Adrenal gland (tissue), 12 donors: Measurements from ENCODE around the gene CRADD. TPM values are rescaled to one million over a fixed set of nuclear protein-coding genes. Genes with fewer than 3 reads are reported as not detected.

ENCODE experiments used
- DNase-seq, 7 donors: peaks; one replicate each; pipeline ENCODE4 v3.0.0-alpha.2; 2019 to 2020
- H3K27ac ChIP-seq, 5 donors: fragments of 200-600 bp; sonication (generic) in 4 of 5; 1 replicate in 3 of 5; 2 replicates in 2 of 5; pipeline versions ENCODE4 v1.5.1 to v1.8.0; 2016 to 2020; ENCODE audit warnings: mild to moderate bottlenecking in 1 of 5
- H3K27me3 ChIP-seq: fragments of 200-600 bp; 2 replicates; pipeline ENCODE4 v1.8.0; 2021
- H3K36me3 ChIP-seq, 2 donors: fragments of 200-600 bp; replicated peaks in 1 of 2; 1 replicate in 1 of 2; 2 replicates in 1 of 2; pipeline versions ENCODE4 v1.5.1 to v1.8.0; 2018 to 2022
- H3K4me1 ChIP-seq, 2 donors: fragments of 200-600 bp; replicated peaks in 1 of 2; 1 replicate in 1 of 2; 2 replicates in 1 of 2; pipeline versions ENCODE4 v1.5.1 to v1.8.0; 2018 to 2021
- H3K4me3 ChIP-seq, 4 donors: fragments of 200-600 bp; sonication (generic) in 3 of 4; one replicate each; pipeline ENCODE4 v1.5.1; 2016 to 2018
- H3K9me3 ChIP-seq, 3 donors: fragments of 200-600 bp; sonication (generic) in 1 of 3; replicated peaks in 1 of 3; 1 replicate in 2 of 3; 2 replicates in 1 of 3; pipeline versions ENCODE4 v1.5.1 to v1.8.0; 2016 to 2021
- CTCF ChIP-seq, 6 experiments: fragments of 450-650 bp in 4 of 6; fragments of 200-600 bp in 2 of 6; sonication (generic) in 1 of 6; IDR thresholded peaks; 1 replicate in 5 of 6; 2 replicates in 1 of 6; pipeline versions ENCODE4 v1.5.1 to v1.8.0; 2016 to 2021; ENCODE audit warnings: antibody characterized with exemption in 6 of 6, mild to moderate bottlenecking in 2 of 6, moderate library complexity in 1 of 6
- POLR2A ChIP-seq, 2 donors: fragments of 450-650 bp; IDR thresholded peaks; one replicate each; pipeline ENCODE4 v1.6.1; 2017; ENCODE audit warnings: antibody characterized with exemption in 2 of 2, mild to moderate bottlenecking in 2 of 2, moderate library complexity in 1 of 2
- WGBS, 4 donors: extraction: QIAGEN DNeasy Blood & Tissue Kit in 2 of 4; methylation state at CpG; one replicate each; pipeline versions ENCODE4 v1.1.5 to v1.1.7; 2013 to 2017; 5-methylcytosine and 5-hydroxymethylcytosine counted together
- intact Hi-C, 2 donors: fragments of 100-400 bp; cut with DNase I; formaldehyde crosslinking; loops; one replicate each; pipeline versions ENCODE4 v1.14.1 to v1.15.0; 2022 to 2023
- polyA plus RNA-seq, 3 donors: library from polyadenylated mRNA; stranded (reverse); fragments of 200-250 nt in 2 of 3; fragments of 350-450 nt in 1 of 3; fragmentation: Illumina TruSeq in 1 of 3; extraction: RNeasy Lipid Tissue Mini Kit (QIAGEN cat#74804) in 1 of 3; gene quantifications; one replicate each; pipeline ENCODE4 v1.2.3, GENCODE V29; 2013 to 2014
- total RNA-seq, 9 donors: library from RNA; depleted of rRNA in 4 of 9; stranded (reverse); fragments of >200 nt in 4 of 9; fragments of 120-200 nt in 1 of 9; fragmentation: NEBNext Ultra II Directional in 1 of 9; extraction: Animal tissue kit (Norgen Biotek cat#: 25700) in 1 of 9; gene quantifications; one replicate each; pipeline versions ENCODE4 v1.1.0 to v1.2.4, GENCODE V29; 2013 to 2023
- donor health status: healthy with polysubstance abuse.
- donor health status: Bipolar disorder and iron deficiency.
- donor health status: DM: yes; HTN: yes; CAD: no.
- donor health status: DM: no; HTN: no; CAD: no.
- donor health status: DM: no; HTN: no; CAD: no.
- donor health status: DM: yes; HTN: yes; CAD: no.

CRADD gene
- total and polyA plus RNA-seq, 12 donors: 7.3 to 70.1 (median 35.8) TPM

- peak; percentile 64 to 86 (median 74) for DNase-seq
- H3K4me3 ChIP-seq: no peak overlapping the region
- H3K36me3 ChIP-seq: no peaks in the 10 kb centered on the region
- intact Hi-C loops: no loop called here
- H3K4me1 ChIP-seq: peaks cover 37 to 53% of the 10 kb centered on the region in 2 donors
- WGBS, 4 donors: 56 to 64% (median 61%) methylated on average over 10 to 14 of the region's 14 CpGs
- H3K9me3 ChIP-seq: no peaks in the 10 kb centered on the region
- TF ChIP-seq POLR2A (IDR thresholded peaks at IDR 0.05) (no peak), CTCF (IDR thresholded peaks at IDR 0.05) (peak in 2 of 6 experiments; percentile 10 to 22)
- H3K27me3 ChIP-seq: no peaks in the 10 kb centered on the region
- peak overlapping the region; percentile 34 to 88 (median 79) for H3K27ac ChIP-seq
Observed at GRCh38 chr12:93813972-93814821, 137.0 kb downstream of the CRADD start.

GRCh38 chr12:93818488-93819049 is 141.4 kb downstream of the CRADD start:
- WGBS, 4 donors: 35 to 41% (median 37%) methylated on average over 9 of the region's 9 CpGs
- Histone ChIP-seq H3K36me3 (no peaks in the 10 kb centered on the region), H3K9me3 (no peaks in the 10 kb centered on the region), H3K27me3 (no peaks in the 10 kb centered on the region), H3K4me3 (no peak overlapping the region), H3K27ac (peak overlapping the region; percentile 45 to 94 (median 78)), H3K4me1 (peaks cover 28 to 53% of the 10 kb centered on the region in 2 donors)
- no peak for TF ChIP-seq POLR2A (IDR thresholded peaks at IDR 0.05)
- peak in 2 of 7 donors; percentile 32 to 44 for DNase-seq
- intact Hi-C loops: no loop called here

GRCh38 chr12:93819050-93819491 is 141.9 kb downstream of the CRADD start:
- DNase-seq: peak; percentile 73 to 93 (median 91)
- intact Hi-C loops: no loop called here
- no peak for TF ChIP-seq CTCF (IDR thresholded peaks at IDR 0.05)
- TF ChIP-seq POLR2A (IDR thresholded peaks at IDR 0.05): peak in 1 of 2 donors; percentile 61

GRCh38 chr12:93823616-93824391 is 146.6 kb downstream of the CRADD start:
- Histone ChIP-seq H3K4me1 (peaks cover 15 to 42% of the 10 kb centered on the region in 2 donors), H3K27me3 (no peaks in the 10 kb centered on the region), H3K36me3 (no peaks in the 10 kb centered on the region), H3K9me3 (no peaks in the 10 kb centered on the region), H3K4me3 (no peak overlapping the region), H3K27ac (peak overlapping the region in 2 of 5 donors; percentile 44 to 55)
- TF ChIP-seq POLR2A (IDR thresholded peaks at IDR 0.05) (no peak), CTCF (IDR thresholded peaks at IDR 0.05) (no peak)
- intact Hi-C loops: no loop called here
- WGBS, 4 donors: 66 to 76% (median 72%) methylated on average over 8 of the region's 8 CpGs
- no peak for DNase-seq

More at GRCh38 chr12:93819050-93819491, 141.9 kb downstream of the CRADD start:
- H3K27ac ChIP-seq: peak overlapping the region; percentile 22 to 94 (median 78)
- H3K36me3 ChIP-seq: no peaks in the 10 kb centered on the region
- no peaks in the 10 kb centered on the region for H3K9me3 ChIP-seq
- H3K4me3 ChIP-seq: no peak overlapping the region
- no peaks in the 10 kb centered on the region for H3K27me3 ChIP-seq
- 13 to 35% (median 22%) methylated on average over 4 of the region's 4 CpGs for WGBS, 4 donors
- peaks cover 23 to 53% of the 10 kb centered on the region in 2 donors for H3K4me1 ChIP-seq
